Activated CD4-positive, alpha-beta T cell treated with anti-CD3 and anti-CD28 coated beads, Interleukin-2, amount 50 U/mL, for 1 hour (primary cell): ENCODE results near the gene ACYP2.

Experiments
- DNase-seq: peaks from one replicate; pipeline ENCODE4 v3.0.0-alpha.2; 2020

Gene ACYP2

GRCh38 chr2:54164106-54164505 is 48.7 kb downstream of the ACYP2 start:
- no peak for DNase-seq

GRCh38 chr2:54166121-54166773 is 50.8 kb downstream of the ACYP2 start:
- no peak for DNase-seq

- DNase-seq, result no peak
Observed at GRCh38 chr2:54176577-54176976, 61.2 kb downstream of the ACYP2 start.

DNA sequence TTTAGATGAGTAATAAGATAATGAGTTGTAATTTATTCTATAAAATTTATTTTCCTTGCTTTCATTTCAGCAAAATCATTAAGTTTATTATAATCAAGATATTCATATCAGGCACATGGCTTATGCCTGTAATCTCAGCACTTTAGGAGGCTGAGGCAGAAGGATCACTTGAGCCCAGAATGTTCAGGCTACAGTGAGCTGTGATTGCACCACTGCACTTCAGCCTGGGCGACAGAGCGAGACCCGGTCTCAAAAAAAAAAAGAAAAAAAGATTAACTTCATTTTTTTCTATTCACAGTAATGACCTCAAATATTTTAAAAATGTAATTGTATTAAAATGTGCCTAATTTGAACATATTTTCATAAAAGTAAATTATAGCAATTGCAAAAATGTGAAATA is 67.9 kb downstream of the ACYP2 start:
- DNase-seq, result no peak

- DNase-seq, result no peak
Observed at GRCh38 chr2:54183972-54184371, 68.6 kb downstream of the ACYP2 start.

- no peak for DNase-seq
Observed at GRCh38 chr2:54185105-54185504, 69.7 kb downstream of the ACYP2 start.

DNA sequence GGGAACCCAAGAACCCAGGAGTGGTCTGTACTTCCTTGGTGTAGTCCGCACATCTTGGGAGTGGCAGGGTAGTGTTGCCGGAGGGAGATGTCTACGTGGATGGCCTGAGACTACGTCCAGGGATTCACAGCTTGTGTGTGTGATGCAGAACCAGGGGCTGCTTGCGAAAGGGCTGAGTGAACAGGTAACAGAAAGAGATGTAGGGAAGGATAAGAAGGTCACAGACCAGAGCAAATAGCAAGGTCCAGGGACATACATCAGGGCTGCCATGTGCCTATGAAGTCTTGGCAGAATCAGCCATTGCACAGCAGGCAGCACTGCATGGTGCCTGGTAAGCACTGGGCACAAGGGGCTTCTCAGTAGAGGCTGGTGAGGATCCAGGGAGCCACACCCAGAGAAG is 71.9 kb downstream of the ACYP2 start:
- DNase-seq, result no peak

- DNase-seq, result no peak
Observed at GRCh38 chr2:54189539-54189938, 74.1 kb downstream of the ACYP2 start.

GRCh38 chr2:54191361-54192135 is 76.1 kb downstream of the ACYP2 start:
- DNase-seq, result no peak

- no peak for DNase-seq
Observed at GRCh38 chr2:54194761-54195750, 79.6 kb downstream of the ACYP2 start.

GRCh38 chr2:54196646-54197045 is 81.2 kb downstream of the ACYP2 start:
- DNase-seq, result no peak

- DNase-seq, result no peak
Observed at GRCh38 chr2:54204476-54204875, 89.1 kb downstream of the ACYP2 start.

GRCh38 chr2:54206596-54206995 is 91.2 kb downstream of the ACYP2 start:
- no peak for DNase-seq

DNA sequence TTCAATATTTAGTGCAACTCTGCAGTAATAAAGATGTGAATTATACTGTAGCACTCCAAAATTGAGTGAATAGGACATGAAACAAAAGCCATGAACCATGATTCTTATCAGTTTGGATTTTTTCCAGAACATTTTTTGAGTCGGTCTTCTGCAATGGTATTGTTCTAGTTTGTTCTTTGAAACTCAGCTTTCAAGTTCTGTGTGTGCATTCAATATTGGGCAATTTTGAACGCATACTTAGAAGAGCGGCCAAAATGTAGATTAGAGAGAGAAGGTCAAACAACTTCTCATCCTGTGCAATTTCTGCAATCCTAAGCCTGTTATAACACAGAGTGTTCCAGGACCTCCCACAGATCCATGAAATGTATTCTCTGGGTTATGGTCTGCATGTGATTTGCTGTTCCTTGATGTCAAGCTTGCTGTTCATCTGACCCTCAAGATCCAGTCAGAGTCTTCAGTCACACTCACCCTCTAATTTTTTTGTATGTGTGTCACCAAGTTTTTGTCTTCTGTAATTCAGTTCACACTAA is 92.3 kb downstream of the ACYP2 start:
- no peak for DNase-seq

GRCh38 chr2:54208364-54209240 is 93.2 kb downstream of the ACYP2 start:
- no peak for DNase-seq

GRCh38 chr2:54209379-54209778 is 94.0 kb downstream of the ACYP2 start:
- DNase-seq, result no peak

DNA sequence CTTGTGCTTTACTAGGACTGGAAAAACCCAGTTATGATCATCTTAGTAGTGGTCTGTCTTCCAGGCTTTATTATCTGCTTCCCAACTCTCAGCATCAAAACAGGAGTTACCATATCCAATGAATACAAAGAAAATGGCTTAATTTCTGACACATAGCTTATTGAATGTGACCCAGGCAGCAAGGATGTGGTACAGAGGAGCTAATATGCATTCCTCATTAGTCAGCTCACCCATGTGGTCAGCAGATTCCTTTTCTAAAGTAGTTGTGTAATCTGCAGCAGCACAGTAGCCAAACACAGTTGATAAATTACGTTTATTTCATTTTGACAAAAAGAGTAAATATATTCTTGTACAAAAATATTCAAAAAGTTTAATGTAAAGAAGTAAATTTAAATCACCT is 97.0 kb downstream of the ACYP2 start:
- DNase-seq, result no peak

DNA sequence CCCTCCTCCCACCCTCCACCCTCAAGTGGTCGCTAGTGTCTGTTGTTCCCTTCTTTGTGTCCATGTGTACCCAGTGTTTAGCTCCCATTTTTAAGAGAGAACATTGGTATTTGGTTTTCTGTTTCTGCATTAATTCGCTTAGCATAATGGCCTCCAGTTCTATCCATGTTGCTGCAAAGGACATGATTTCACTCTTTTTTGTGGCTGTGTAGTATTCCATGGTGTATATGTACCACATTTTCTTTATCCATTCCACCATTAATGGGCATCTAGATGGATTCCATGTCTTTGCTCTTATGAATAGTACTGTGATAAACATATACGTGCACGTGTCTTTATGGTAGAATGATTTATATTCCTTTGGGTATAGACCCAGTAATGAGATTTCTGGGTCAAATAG is 97.7 kb downstream of the ACYP2 start:
- DNase-seq, result no peak

- DNase-seq, result no peak
Observed at GRCh38 chr2:54224997-54225396, 109.6 kb downstream of the ACYP2 start.

- no peak for DNase-seq
Observed at GRCh38 chr2:54226260-54226659, 110.8 kb downstream of the ACYP2 start.

- no peak for DNase-seq
Observed at GRCh38 chr2:54227798-54228197, 112.4 kb downstream of the ACYP2 start.

DNA sequence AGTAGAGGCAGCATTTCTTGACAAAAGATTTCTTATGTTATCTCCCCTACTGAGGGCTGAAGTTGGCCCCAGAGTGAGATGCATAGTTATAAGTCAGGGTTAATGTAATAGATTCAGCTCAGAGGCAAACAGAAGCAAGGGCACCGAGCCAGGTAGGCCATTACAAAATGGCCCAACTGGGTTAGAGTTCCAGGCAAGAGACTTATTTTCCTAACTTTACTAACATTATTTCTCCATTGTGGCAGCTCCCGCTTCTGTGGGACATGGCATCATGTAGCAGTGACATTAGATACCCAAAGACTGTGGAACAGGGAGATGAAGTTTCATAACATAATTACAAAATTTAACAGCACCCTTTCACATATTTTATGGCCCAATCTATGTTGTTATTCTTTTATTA is 113.5 kb downstream of the ACYP2 start:
- DNase-seq, result no peak
